ENCODE measurements around the gene HVCN1. TPM values are rescaled to one million over a fixed set of nuclear protein-coding genes. Genes with fewer than 3 reads are reported as not detected.

Gene HVCN1
- total and polyA plus RNA-seq, 2 of the 13 experiments (the other 11 are each of a cell fraction or from before 2014, with no cell fraction given): 0.49 to 1.3 TPM

- TF ChIP-seq NR1H2 (CRISPR knock-in tag; IDR thresholded peaks at IDR 0.05; ENCODE audit: borderline replicate concordance, low read depth) (no peak), RFX3 (CRISPR knock-in tag; IDR thresholded peaks at IDR 0.05) (no peak), ZNF7 (CRISPR knock-in tag; IDR thresholded peaks at IDR 0.05) (no peak), ZBTB7A (CRISPR knock-in tag; IDR thresholded peaks at IDR 0.05) (no peak), ZNF570 (CRISPR knock-in tag; IDR thresholded peaks at IDR 0.05; ENCODE audit: borderline replicate concordance) (no peak), THAP11 (CRISPR knock-in tag; IDR thresholded peaks at IDR 0.05) (no peak), ZNF124 (CRISPR knock-in tag; IDR thresholded peaks at IDR 0.05) (peak; percentile 69; the same call in 1 of the 2 replicates), ZNF251 (CRISPR knock-in tag; IDR thresholded peaks at IDR 0.05) (no peak), ZNF430 (CRISPR knock-in tag; IDR thresholded peaks at IDR 0.05) (no peak), ZUFSP (CRISPR knock-in tag; IDR thresholded peaks at IDR 0.05; ENCODE audit: borderline replicate concordance) (no peak), MIXL1 (CRISPR knock-in tag; IDR thresholded peaks at IDR 0.05) (peak; percentile 56; the same call in 1 of the 2 replicates), MIER2 (CRISPR knock-in tag; IDR thresholded peaks at IDR 0.05) (peak; percentile 32; the same call in 1 of the 2 replicates), PITX1 (CRISPR knock-in tag; IDR thresholded peaks at IDR 0.05) (no peak), DNMT1 (CRISPR knock-in tag; IDR thresholded peaks at IDR 0.05) (no peak), ZNF782 (CRISPR knock-in tag; IDR thresholded peaks at IDR 0.05; ENCODE audit: borderline replicate concordance) (no peak), ZNF234 (CRISPR knock-in tag; conservative IDR thresholded peaks at IDR 0.05) (no peak), THAP9 (CRISPR knock-in tag; IDR thresholded peaks at IDR 0.05; ENCODE audit: borderline replicate concordance) (no peak), ZNF205 (CRISPR knock-in tag; IDR thresholded peaks at IDR 0.05) (peak; percentile 63; the same call in 1 of the 2 replicates), POLR2A (IDR thresholded peaks at IDR 0.05; ENCODE audit: insufficient read depth in 1 of 2, low read depth in 2 of 2, low read length in 2 of 2) (0 out of 4 replicates have a peak, but pooled peaks of 1 of the 2 experiments have one; percentile 22), RFXAP (CRISPR knock-in tag; IDR thresholded peaks at IDR 0.05; ENCODE audit: borderline replicate concordance) (no peak)
- TF ChIP-seq, protein P1, sequence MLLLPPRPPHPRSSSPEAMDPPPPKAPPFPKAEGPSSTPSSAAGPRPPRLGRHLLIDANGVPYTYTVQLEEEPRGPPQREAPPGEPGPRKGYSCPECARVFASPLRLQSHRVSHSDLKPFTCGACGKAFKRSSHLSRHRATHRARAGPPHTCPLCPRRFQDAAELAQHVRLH (CRISPR knock-in tag; IDR thresholded peaks at IDR 0.05; ENCODE audit: borderline replicate concordance, low read depth): peak; percentile 58; the same call in 1 of the 2 replicates
- TF ChIP-seq, protein P2, sequence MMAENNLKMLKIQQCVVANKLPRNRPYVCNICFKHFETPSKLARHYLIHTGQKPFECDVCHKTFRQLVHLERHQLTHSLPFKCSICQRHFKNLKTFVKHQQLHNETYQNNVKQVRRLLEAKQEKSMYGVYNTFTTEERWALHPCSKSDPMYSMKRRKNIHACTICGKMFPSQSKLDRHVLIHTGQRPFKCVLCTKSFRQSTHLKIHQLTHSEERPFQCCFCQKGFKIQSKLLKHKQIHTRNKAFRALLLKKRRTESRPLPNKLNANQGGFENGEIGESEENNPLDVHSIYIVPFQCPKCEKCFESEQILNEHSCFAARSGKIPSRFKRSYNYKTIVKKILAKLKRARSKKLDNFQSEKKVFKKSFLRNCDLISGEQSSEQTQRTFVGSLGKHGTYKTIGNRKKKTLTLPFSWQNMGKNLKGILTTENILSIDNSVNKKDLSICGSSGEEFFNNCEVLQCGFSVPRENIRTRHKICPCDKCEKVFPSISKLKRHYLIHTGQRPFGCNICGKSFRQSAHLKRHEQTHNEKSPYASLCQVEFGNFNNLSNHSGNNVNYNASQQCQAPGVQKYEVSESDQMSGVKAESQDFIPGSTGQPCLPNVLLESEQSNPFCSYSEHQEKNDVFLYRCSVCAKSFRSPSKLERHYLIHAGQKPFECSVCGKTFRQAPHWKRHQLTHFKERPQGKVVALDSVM (CRISPR knock-in tag; IDR thresholded peaks at IDR 0.05): no peak; the same call in 1 of the 2 replicates
- TF ChIP-seq, protein P3, sequence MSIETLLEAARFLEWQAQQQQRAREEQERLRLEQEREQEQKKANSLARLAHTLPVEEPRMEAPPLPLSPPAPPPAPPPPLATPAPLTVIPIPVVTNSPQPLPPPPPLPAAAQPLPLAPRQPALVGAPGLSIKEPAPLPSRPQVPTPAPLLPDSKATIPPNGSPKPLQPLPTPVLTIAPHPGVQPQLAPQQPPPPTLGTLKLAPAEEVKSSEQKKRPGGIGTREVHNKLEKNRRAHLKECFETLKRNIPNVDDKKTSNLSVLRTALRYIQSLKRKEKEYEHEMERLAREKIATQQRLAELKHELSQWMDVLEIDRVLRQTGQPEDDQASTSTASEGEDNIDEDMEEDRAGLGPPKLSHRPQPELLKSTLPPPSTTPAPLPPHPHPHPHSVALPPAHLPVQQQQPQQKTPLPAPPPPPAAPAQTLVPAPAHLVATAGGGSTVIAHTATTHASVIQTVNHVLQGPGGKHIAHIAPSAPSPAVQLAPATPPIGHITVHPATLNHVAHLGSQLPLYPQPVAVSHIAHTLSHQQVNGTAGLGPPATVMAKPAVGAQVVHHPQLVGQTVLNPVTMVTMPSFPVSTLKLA (IDR thresholded peaks at IDR 0.05): no peak
Observed at GRCh38 chr12:110698171-110698902, 9.4 kb upstream of the HVCN1 start (continued).
